Cortex of kidney (tissue), 1 donor: ENCODE results near the gene TSSK2.

Source experiments
- DNase-seq: peaks from one replicate; lab custom pipeline; 2025; lab: John Stamatoyannopoulos, UW

TSSK2 gene

GRCh38 chr22:19125011-19125410 is 6.1 kb upstream of the TSSK2 start:
- no peak for DNase-seq

DNA sequence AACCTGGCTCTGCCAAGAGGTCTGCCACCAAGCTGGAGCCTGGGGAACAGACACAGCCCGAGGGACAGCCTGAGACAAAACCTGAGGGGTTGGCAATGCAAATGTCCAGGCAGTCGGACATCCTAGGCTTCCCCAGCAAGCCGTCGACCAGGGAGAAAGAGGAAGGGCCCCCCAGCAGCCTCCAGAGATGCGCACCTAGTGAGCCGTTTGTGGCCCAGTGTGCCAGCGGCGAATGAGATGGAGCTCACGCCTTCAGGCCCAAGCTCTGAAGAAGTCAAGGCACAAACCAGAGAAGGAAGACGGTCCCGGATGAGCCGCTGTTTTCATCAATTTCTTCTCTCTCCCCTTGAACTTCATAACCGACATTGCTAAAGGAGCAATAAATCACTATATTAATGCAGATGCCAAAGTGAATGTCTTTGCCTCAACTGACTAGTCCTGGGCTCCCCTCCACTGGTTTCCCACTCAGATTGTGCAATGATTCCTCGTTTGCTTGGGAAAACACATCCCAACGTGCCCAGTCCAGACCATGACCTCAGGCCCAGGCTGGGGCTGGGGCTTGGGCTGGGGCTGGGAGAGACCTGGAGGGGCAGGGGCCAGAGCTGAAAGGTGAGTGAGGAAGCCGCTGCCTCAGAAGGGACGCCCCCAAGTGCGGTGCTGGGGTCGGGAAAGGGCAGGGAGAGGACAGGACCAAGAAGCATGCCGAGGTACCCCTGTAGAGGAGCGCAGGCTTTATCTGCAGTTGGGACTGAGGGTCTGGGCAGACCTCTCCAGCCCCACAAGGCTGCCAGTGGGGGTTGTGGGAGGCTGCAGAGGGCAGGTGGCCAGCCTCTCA is 5.4 kb upstream of the TSSK2 start:
- no peak for DNase-seq

DNA sequence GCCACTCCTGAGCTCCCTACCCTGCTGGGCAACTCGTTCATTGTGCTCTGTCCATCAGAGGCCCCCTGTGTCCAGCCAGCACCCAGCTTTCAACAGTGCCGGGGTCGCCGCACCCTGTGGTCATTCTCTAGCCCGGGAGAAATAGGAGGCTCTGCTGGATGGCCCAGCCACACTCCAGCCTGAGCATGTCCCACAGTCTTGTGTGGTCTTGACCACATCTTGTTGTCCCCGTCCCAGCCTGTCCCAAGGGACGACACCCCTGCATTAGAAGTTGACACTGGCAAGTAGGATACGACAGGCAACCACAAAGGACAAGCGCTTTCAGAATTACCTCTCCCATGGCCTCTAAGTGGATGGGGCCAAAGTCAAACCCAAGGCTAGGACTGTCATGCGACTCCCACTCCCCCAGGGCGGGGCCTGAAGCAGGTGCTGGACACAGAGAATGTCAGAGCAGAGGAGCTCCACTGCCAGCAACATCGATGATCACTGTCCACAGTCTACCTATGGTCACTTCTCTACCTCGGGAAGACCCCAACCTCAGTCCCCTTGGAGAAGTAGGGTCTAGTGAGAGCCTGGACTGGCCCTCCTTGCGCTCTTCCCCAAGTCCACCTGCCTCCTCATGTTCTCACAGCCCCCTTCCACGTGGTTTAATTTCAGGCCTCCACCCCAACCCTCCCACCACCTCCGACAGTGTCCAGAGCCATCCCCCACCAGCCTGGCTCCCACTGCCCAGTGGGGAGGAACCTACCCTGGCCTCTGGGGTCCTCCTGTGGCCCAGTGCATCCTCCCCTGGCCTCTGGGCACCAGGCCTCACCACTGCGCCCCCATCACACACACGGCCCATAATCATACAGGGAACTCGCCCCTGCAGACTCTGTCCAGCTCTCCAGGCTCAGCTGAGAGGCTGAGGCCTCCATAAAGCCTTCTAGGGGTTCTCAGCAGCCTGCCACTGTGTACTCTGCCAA is 4.5 kb upstream of the TSSK2 start:
- DNase-seq: no peak

DNA sequence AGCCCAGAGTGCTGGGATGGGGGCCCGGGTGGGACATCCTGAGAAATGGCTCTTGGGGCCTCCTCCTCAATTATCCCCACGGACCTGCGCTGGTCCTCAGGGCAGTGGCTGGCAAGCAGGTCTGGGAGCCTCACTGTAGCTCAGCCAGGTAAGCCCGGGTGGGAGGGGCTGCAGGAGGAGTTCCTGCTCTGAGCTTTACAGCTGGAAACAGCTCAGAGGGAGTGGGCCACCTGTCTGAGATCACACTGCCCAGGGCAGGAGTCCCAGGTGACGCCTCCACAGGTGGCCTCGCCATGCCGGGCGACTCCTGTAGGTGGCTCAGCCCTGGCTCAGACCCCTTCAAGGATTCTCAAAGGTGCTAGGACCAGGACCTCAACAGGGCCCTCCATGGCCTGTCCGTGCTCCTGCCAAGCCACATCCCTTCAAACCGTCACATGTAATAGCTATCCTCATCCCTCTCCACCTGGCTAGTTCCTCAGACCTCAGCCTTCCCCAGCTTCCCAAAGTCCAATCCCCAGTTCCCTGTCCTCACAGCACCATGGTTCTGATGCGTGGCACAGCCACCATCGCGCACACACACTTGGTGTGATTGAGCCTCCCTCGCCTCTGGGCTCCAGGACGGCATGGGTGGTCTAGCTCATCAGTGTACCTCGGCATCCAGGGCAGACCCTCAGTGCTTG is 3.6 kb upstream of the TSSK2 start:
- no peak for DNase-seq

- no peak for DNase-seq
Observed at GRCh38 chr22:19128009-19128401, 3.1 kb upstream of the TSSK2 start.

DNA sequence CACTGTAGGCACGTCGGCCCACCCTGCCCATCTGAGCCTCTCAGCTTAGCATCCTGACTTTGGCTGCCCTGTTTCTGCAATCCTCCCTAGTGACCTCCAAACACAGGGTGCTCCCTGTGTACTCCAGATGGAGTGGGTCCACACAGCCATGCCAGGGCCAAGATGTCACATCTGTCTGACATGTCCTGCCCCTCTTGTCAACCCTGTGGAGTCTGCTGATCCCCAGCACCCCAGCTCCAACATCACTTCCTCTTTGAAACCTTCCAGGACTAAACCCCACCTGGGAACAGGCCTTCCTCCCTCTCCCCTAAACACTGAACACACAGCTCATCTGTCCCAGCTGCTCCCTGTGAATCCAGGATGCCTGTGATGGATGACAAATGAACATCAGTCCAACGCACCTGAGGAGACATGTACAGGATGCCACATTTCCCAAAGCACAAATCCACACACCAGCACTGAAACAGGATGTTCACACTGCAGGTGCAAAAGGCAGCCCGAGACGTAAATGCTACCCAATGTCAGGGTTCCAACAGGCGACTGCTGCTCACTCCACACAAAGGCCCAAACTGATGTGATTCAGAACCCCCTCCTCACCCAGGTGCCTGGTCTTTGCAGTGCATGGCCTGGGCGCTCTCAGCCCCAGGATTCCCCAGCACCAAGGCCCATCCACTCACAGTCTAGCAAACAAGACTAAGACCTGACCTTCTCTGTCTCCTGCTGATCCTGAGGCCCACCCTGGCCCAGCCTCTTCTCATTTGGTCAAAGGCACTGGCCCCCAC is 2.0 kb upstream of the TSSK2 start:
- DNase-seq: no peak

DNA sequence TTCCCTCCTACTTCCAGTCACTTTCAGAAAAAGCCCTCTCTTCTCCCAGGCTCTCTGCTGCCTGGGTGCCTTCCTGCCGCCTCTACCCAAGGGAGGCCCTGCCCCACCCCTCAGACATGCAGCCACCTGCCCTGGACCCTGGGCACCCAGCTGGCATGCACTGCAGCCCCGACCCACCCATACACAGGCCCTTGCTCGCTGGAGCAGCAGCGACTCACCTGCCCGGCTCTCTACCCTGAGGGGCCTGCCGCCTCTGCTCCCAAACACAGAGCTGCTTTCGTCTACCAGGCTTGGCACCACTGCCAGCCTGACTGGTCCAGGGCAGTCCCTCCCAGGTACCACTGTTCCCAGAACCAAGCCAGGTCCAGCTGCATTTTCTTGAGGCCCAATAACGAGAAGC is 1.2 kb upstream of the TSSK2 start:
- no peak for DNase-seq

- no peak for DNase-seq
Observed at GRCh38 chr22:19131685-19132015, 542 bp downstream of the TSSK2 start.

GRCh38 chr22:19132153-19132552 is 1.0 kb downstream of the TSSK2 start:
- no peak for DNase-seq

DNA sequence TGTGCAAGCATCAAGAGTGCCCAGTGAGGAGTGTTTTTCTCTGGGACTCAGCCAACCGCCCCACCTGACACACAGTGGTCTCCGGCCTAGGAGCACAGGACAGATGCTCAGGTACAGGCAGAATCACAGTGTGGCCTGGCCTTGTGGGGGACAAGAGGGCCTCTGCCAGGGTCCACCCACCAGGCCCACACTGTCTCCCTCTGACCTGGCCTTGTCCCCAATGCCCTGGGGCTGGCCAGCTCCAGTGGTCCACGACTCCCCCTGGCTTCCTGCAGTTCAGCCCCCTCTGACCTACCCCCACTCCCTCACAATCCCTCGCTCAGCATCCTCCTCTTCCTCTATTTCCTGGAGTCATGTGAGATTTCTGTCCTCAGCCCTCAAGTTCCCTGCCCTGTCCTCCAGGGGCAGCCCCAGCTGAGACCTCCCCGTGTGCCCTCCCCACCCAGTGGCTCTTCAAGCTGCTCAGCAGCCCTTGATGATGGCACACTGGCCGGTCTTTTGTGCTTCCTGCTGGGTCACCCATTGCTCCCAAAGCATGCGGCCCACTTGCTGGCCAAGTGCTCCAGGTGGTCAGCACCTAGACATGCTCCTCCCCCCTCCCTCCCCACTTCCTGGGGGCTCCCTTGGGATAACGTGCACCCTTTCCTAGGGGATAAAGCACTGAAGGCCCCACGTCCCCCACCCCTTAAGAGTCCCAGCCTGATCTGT is 1.7 kb downstream of the TSSK2 start:
- no peak for DNase-seq

DNA sequence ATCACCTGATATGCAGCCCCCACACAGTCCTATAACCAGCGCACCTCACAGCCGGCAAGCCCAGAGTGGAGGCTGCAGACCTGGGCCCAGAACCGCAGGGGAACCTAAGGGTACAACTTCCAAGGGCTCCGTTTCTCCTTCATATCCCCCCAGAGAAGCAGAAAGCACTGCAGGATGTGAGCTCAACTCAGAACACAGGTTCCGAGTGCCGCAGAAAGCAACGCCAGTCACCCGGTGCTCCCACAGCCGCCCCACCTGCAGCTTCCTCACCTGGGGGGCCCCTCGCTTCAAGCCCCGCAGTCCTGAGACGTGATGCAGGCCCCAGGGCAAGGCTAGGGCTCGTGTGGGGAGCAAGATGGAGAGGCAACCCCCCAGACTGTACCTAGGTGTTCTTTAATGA is 2.5 kb downstream of the TSSK2 start:
- DNase-seq: no peak

- DNase-seq: no peak
Observed at GRCh38 chr22:19134176-19134831, 3.2 kb downstream of the TSSK2 start.

DNA sequence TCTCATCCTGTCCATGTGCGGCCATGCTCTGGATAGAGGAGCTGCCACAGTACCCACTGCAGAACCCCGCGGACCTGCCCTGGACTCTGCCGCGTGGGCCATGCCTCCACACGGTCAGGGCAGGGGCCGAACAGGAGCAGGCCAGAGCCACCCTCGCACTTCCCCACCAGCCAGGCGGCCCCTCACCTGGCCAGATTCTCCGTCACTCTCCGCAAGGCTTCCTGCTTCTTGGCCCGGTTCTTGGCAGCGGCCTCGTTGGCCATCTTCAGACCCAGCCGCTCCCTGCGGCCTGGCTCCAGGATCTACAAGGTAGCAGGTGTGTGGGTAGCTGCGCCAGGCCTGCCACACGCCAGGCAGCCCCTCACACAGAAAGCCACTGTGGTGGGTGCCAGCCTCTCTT is 3.8 kb downstream of the TSSK2 start:
- no peak for DNase-seq

- no peak for DNase-seq
Observed at GRCh38 chr22:19136915-19137314, 5.8 kb downstream of the TSSK2 start.

DNA sequence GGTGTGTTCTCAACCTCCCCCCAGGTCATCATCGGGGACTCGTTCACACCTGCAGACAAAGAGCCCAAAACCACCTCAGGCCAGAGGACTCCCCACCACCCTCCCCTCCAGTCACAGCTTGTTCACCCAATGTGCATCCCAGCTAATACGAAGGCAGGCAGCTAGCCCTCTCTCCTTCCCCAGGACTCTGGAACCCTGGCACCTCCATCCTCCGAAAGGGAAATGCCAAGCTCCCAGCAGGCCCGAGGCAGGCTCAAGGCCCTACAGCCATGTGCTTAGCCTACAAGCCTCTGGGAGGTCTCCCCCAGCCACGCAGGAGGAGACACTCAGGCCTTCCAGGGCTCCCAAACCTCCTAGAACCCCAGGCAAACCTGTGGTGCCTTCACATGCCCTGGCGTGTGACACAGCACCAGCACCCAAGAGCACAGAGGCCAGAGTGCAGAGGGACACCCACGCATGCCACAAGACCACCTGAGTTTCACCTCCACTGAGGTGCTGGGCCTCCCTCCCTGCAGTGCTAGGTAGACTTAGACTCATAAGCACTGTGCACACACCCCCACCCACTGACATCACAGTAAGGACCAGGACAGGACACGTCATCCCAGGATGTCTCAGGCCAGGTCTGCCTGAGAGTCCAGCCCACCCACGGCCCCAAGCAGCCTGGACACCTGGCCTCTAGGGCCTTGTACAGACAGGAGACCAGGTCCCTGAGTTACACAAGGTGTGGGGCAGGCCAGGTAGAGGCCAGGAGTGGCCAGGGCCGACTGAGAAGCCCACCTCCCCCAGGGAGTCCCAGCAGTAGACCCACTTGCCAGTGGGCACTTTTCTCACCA is 6.5 kb downstream of the TSSK2 start:
- DNase-seq: no peak

DNA sequence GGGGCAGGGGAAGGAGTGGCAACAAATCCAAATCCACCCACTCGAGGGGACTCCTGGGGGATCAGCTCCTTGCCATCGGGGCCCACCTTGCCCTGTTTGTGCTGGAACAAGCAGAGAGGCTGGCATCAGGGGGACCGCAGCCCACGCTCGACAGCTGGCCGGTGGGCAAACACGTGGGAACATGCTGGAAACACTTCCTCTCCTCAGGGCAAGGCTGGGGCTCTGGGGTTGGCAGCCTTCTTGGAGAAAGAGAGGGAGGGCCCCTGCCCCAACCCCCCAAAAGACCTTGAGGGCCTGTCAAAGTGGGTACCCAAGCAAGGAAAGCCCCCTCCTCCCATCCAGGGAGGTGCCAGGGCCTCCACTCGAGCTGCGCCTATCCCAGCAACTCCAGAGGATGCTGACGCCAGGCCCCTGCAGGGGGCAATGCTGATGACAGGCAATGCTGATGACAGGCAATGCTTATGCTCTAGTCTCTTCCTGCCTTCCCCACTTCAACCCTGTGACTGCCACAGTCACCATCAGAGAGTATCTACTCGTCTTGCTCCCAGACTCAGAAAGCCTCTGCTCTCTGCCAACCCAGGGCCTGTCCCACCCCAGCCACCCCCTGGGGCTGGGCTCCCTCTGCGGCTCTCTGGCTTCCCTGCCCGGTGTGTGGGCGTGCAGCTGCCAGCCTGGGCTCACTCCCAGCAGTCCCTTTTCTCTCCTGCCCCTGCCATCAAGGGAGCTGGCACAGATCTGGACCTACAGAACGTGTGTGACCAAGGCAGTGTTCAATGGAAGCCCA is 7.3 kb downstream of the TSSK2 start:
- DNase-seq: no peak

DNA sequence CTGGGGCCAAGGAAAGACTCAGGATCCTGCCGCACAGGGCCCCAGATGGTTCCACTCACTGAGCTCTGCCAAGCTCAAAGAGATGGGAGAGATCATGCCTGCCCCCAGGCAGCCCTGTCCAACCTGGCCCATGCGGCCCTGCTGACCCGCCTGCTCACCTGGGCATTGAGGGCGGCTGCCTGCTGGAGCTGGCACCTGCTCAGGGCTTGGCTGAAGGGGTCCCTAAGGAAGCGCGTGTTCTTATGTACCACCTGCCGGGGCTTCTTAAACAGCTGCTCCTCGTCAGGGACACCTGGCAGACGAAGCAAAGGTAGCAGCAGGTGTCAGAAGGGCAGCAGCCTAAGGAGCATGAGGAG is 7.9 kb downstream of the TSSK2 start:
- no peak for DNase-seq

DNA sequence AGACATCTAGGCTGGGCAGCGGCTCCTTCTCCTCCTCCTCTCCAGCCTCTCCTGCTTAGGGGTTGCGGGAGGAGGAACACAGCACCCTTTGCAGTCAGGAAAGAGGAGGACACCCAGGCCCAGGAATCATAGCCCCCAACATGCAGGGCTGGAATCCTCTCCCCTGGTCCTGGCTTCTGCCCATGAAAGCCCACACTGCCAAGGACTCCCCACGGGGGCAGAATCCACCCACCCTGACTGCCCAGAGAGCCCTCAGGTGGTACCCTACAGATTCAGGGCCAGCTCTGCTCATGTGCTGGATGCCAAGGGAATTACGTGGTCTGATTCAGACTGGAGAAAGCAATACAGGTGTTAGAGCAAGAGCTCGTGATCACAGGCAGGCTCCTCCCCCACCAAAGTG is 8.9 kb downstream of the TSSK2 start:
- DNase-seq: no peak

GRCh38 chr22:19142394-19142793 is 11.3 kb downstream of the TSSK2 start:
- DNase-seq: no peak
